ENCODE data around the gene METAP1D. TPM values are rescaled to one million over a fixed set of nuclear protein-coding genes. Genes with fewer than 3 reads are reported as not detected.

METAP1D gene
- polyA plus RNA-seq, 1 of the 3 experiments (the other 2 are of a cell fraction) = 10.3 TPM

DNA sequence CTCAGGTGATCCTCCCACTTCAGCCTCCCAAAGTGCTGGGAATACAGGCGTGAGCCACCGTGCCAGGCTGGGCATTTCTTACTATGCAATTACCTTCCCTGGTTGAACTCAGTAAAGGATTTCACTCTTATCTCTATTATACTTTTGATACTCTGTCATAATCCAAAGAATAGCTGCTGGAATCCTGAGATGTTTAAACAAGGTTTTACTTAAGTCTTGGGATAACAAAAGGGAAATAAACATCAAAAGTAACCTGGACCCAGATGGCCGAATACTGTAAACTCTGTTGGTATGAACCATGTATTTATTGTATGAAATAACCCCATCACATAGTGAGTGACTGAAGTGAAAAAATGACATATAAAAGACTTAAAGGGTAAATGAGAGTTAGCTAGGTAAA is 114.8 kb downstream of the METAP1D start:
- Histone ChIP-seq H3F3A (replicated peaks; ENCODE audit: insufficient read depth) (peaks cover 5% of the 10 kb centered on the region), H3K4me2 (no peak overlapping the region), H3K4me1 (ENCODE audit: control insufficient read depth in 1 of 2, insufficient read depth in 2 of 2, low read depth in 1 of 2, low read length in 1 of 2) (peaks cover 0 to 4% of the 10 kb centered on the region in 2 experiments; a peak in 1 of 4 replicates), H3K27ac (ENCODE audit: low read depth in 2 of 2, low read length in 1 of 2) (no peak overlapping the region), H3K4me3 (ENCODE audit: low read depth in 2 of 2, low read length in 1 of 2) (no peak overlapping the region), H3K9me3 (no peaks in the 10 kb centered on the region), H3K9me2 (no peaks in the 10 kb centered on the region), H3K36me3 (replicated peaks in 1 of 2; ENCODE audit: control insufficient read depth in 1 of 2, insufficient read depth in 2 of 2, low read length in 1 of 2) (no peaks in the 10 kb centered on the region), H2AFZ (ENCODE audit: low read depth) (no peak overlapping the region), H3K9ac (no peak overlapping the region), H4K20me1 (ENCODE audit: insufficient read depth) (no peaks in the 10 kb centered on the region), H3K27me3 (ENCODE audit: insufficient read depth) (no peaks in the 10 kb centered on the region), H3K79me2 (ENCODE audit: insufficient read depth) (no peaks in the 10 kb centered on the region)
- CTCF ChIA-PET = interaction anchor here (0.7 to 2.6 kb wide), 6 partner anchors 8 to 515 kb away, joined by 3 to 14 read pairs (median 8); no protein-coding TSS in a partner anchor
- WGBS (ENCODE audit: low lambda C conversion rate) = 52% methylated on average over 3 of the region's 3 CpGs
- DNase-seq = no peak
- TF ChIP-seq NRF1 (IDR thresholded peaks at IDR 0.05; ENCODE audit: low read depth, low read length) = no peak
- no peak for TF ChIP-seq RAD21 (IDR thresholded peaks at IDR 0.05; ENCODE audit: low read length)
- no peak for TF ChIP-seq JUND (IDR thresholded peaks at IDR 0.05)
- TF ChIP-seq CHD2 (IDR thresholded peaks at IDR 0.05; ENCODE audit: low read length, partially characterized antibody) = no peak
- TF ChIP-seq RXRA (IDR thresholded peaks at IDR 0.05; ENCODE audit: borderline replicate concordance, low read depth) = no peak
- TF ChIP-seq RCOR1 (IDR thresholded peaks at IDR 0.05; ENCODE audit: low read length) = no peak
- no peak for TF ChIP-seq MEF2A (IDR thresholded peaks at IDR 0.05; ENCODE audit: borderline replicate concordance, low read depth)
- no peak for TF ChIP-seq TCF12 (IDR thresholded peaks at IDR 0.05)
- no peak for TF ChIP-seq FOSL2 (IDR thresholded peaks at IDR 0.05; ENCODE audit: borderline replicate concordance, low read depth)
- POLR2A ChIA-PET = no interaction called here

DNA sequence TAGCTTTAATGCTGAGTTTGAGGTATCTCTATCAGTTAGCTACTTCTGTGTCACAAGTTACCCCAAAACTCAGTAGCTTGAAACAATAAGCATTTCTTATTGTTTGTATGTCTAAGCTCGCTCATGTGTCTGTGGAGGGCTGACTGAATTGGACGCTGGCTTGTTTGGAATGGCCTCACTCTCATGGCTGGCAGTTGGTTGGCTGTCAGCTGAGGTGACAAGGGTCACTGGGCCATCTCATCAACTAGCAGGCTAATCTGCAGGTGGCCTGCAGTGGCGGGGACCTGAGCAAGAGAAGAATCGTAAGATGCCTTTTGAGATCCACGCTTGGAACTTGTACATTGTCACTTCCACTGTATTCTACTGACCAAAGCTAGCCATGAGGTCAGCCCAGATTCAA is 116.4 kb downstream of the METAP1D start:
- ChIA-PET CTCF (interaction anchor here (1.1 to 1.9 kb wide), 4 partner anchors 9 to 345 kb away, joined by 4 to 14 read pairs (median 6); partner anchors contain the start of gene DLX2), POLR2A (interaction anchor here (0.6 kb wide), 1 partner anchor 410 kb away, joined by 3 read pairs; no protein-coding TSS in a partner anchor)
- Histone ChIP-seq H3K9me2 (no peaks in the 10 kb centered on the region), H3K27ac (ENCODE audit: low read depth in 2 of 2, low read length in 1 of 2) (no peak overlapping the region), H3F3A (replicated peaks; ENCODE audit: insufficient read depth) (peaks cover 12% of the 10 kb centered on the region), H4K20me1 (ENCODE audit: insufficient read depth) (no peaks in the 10 kb centered on the region), H3K36me3 (replicated peaks in 1 of 2; ENCODE audit: control insufficient read depth in 1 of 2, insufficient read depth in 2 of 2, low read length in 1 of 2) (no peaks in the 10 kb centered on the region), H3K9me3 (no peaks in the 10 kb centered on the region), H3K4me3 (ENCODE audit: low read depth in 2 of 2, low read length in 1 of 2) (no peak overlapping the region), H3K79me2 (ENCODE audit: insufficient read depth) (no peaks in the 10 kb centered on the region), H3K9ac (no peak overlapping the region), H3K4me2 (no peak overlapping the region), H2AFZ (ENCODE audit: low read depth) (no peak overlapping the region), H3K4me1 (ENCODE audit: control insufficient read depth in 1 of 2, insufficient read depth in 2 of 2, low read depth in 1 of 2, low read length in 1 of 2) (peaks cover 0 to 4% of the 10 kb centered on the region in 2 experiments; a peak in 1 of 4 replicates), H3K27me3 (ENCODE audit: insufficient read depth) (no peaks in the 10 kb centered on the region)
- WGBS (ENCODE audit: low lambda C conversion rate) = 80% methylated on average over 5 of the region's 5 CpGs
- TF ChIP-seq YY1 (IDR thresholded peaks at IDR 0.05; ENCODE audit: low read depth) (no peak), ZBTB33 (IDR thresholded peaks at IDR 0.05; ENCODE audit: borderline replicate concordance, low read depth) (no peak), RFX5 (IDR thresholded peaks at IDR 0.05; ENCODE audit: low read length) (no peak), FOXJ3 (CRISPR knock-in tag; IDR thresholded peaks at IDR 0.05) (no peak), CHD2 (IDR thresholded peaks at IDR 0.05; ENCODE audit: low read length, partially characterized antibody) (no peak), SIN3A (IDR thresholded peaks at IDR 0.05; ENCODE audit: borderline replicate concordance, low read depth, low read length) (no peak), MEF2A (IDR thresholded peaks at IDR 0.05; ENCODE audit: borderline replicate concordance, low read depth) (no peak), USF2 (IDR thresholded peaks at IDR 0.05; ENCODE audit: borderline replicate concordance, low read depth, low read length) (no peak), PBX3 (IDR thresholded peaks at IDR 0.05) (no peak)
- DNase-seq = no peak

All from SK-N-SH (cell line).